Common myeloid progenitor, CD34-positive (primary cell): Measurements from ENCODE around the gene EMCN.

Experiments
- CTCF ChIA-PET: fragments of 350-600 bp; sonication (Branson Sonifier 250); formaldehyde crosslinking; loops from one replicate; lab custom pipeline; 2021; ENCODE audit warnings: antibody characterized with exemption; lab: Charles Lee
- POLR2A ChIA-PET: fragments of 350-600 bp; sonication (Branson Sonifier 250); formaldehyde crosslinking; loops from one replicate; lab custom pipeline; 2021; ENCODE audit warnings: antibody characterized with exemption; lab: Charles Lee
- DNase-seq, 3 donors: peaks; one replicate each; pipeline versions ENCODE4 v3.0.0 to v3.0.0-alpha.2; 2013
- H3K27ac ChIP-seq, 2 experiments: 1 replicate in 1 of 2; 2 replicates in 1 of 2; pipeline ENCODE4 v1.7.0; 2013; ENCODE audit warnings: inconsistent platforms in 2 of 2, low read length in 2 of 2, mild to moderate bottlenecking in 2 of 2, low read depth in 1 of 2, moderate library complexity in 1 of 2; ENCODE audit not compliant: severe bottlenecking in 2 of 2, insufficient read depth in 1 of 2, poor library complexity in 1 of 2
- H3K27me3 ChIP-seq, 5 experiments: replicated peaks in 2 of 5; 1 replicate in 3 of 5; 2 replicates in 2 of 5; pipeline versions ENCODE4 v1.6.1 to v1.7.0; 2013; ENCODE audit warnings: low read length in 4 of 5, mild to moderate bottlenecking in 2 of 5, moderate library complexity in 2 of 5, inconsistent platforms in 1 of 5; ENCODE audit not compliant: insufficient read depth in 5 of 5, control insufficient read depth in 4 of 5
- H3K36me3 ChIP-seq, 4 experiments: 1 replicate in 2 of 4; 2 replicates in 2 of 4; pipeline versions ENCODE4 v1.6.1 to v1.7.0; 2013; ENCODE audit warnings: low read length in 3 of 4, control low read depth in 1 of 4, mild to moderate bottlenecking in 1 of 4; ENCODE audit not compliant: control insufficient read depth in 4 of 4, insufficient read depth in 4 of 4
- H3K4me1 ChIP-seq, 4 experiments: 1 replicate in 3 of 4; 2 replicates in 1 of 4; pipeline versions ENCODE4 v1.6.1 to v1.7.1; 2013; ENCODE audit warnings: low read length in 3 of 4, mild to moderate bottlenecking in 3 of 4, control low read depth in 1 of 4, inconsistent platforms in 1 of 4, moderate library complexity in 1 of 4; ENCODE audit not compliant: control insufficient read depth in 4 of 4, insufficient read depth in 4 of 4; ENCODE audit errors: control extremely low read depth in 1 of 4
- H3K4me3 ChIP-seq, 7 experiments: 1 replicate in 4 of 7; 2 replicates in 3 of 7; pipeline versions ENCODE4 v1.5.1 to v1.7.0; 2013; ENCODE audit warnings: mild to moderate bottlenecking in 7 of 7, low read length in 6 of 7, moderate library complexity in 6 of 7, inconsistent platforms in 2 of 7, low read depth in 2 of 7, control low read depth in 1 of 7; ENCODE audit not compliant: insufficient read depth in 4 of 7, control insufficient read depth in 1 of 7; ENCODE audit errors: extremely low read depth in 1 of 7
- H3K9me3 ChIP-seq, 5 experiments: 1 replicate in 4 of 5; 2 replicates in 1 of 5; pipeline versions ENCODE4 v1.6.1 to v1.7.1; 2013; ENCODE audit warnings: low read length in 4 of 5, mild to moderate bottlenecking in 2 of 5, inconsistent platforms in 1 of 5, low read depth in 1 of 5, moderate library complexity in 1 of 5; ENCODE audit not compliant: control insufficient read depth in 4 of 5, insufficient read depth in 2 of 5; ENCODE audit errors: control extremely low read depth in 1 of 5
- WGBS: methylation state at CpG from one replicate; pipeline ENCODE4 v1.1.5; 2013; ENCODE audit not compliant: insufficient coverage; 5-methylcytosine and 5-hydroxymethylcytosine counted together

Gene EMCN

DNA sequence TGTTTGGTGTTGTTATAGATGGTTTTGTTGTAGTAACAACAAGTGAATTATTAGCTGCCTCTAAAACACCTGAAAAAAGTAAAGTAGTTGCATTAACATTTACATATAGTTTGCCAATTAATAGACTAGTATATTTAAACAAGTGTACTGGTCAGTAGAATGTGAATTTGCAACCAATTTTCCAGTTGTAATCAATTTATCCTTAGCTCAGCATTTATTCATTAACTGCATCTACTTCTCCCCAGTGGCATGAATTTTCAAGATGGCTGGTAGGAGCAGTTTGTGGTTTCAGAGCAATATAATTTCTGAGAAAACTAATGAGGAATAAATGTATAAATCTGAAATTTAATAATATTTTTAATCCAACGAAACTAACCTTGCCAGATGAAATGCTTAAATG, 37.9 kb downstream of the EMCN start:
- Histone ChIP-seq H3K36me3 (peaks cover 0 to 7% (median 2%) of the 10 kb centered on the region in 4 experiments), H3K4me3 (no peak overlapping the region), H3K9me3 (no peaks in the 10 kb centered on the region), H3K4me1 (no peaks in the 10 kb centered on the region), H3K27me3 (no peaks in the 10 kb centered on the region), H3K27ac (no peak overlapping the region)
- no peak for DNase-seq
- POLR2A ChIA-PET, result no interaction called here
- no CpG with 5 or more reads among the region's 1 CpG for WGBS
- CTCF ChIA-PET, result no interaction called here

DNA sequence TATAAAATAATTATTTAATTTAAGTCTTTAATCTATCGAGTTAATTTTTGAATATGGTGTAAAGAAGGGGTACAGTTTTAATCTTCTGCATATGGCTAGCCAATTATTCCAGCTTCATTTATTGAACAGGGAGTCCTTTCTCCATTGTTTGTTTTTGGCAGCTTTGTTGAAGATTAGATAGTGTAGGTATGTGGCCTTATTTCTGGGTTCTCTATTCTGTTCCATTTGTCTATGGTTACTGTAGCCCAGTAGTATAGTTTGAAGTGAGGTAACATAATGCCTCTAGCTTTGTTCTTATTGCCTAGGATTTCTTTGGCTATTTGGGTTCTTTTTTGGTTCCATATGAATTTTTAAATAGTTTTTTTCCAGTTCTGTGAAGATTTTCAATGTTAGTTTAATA, 48.3 kb downstream of the EMCN start:
- H3K36me3 ChIP-seq, result peaks cover 0 to 18% (median 0%) of the 10 kb centered on the region in 4 experiments
- ChIA-PET POLR2A (no interaction called here), CTCF (no interaction called here)
- WGBS, result no CpG with 5 or more reads among the region's 1 CpG
- no peak overlapping the region for H3K27ac ChIP-seq
- H3K4me1 ChIP-seq, result peaks cover 0 to 5% (median 2%) of the 10 kb centered on the region in 4 experiments
- no peak for DNase-seq
- peaks cover 0 to 4% (median 0%) of the 10 kb centered on the region in 5 experiments for H3K9me3 ChIP-seq
- no peak overlapping the region for H3K4me3 ChIP-seq
- no peaks in the 10 kb centered on the region for H3K27me3 ChIP-seq

DNA sequence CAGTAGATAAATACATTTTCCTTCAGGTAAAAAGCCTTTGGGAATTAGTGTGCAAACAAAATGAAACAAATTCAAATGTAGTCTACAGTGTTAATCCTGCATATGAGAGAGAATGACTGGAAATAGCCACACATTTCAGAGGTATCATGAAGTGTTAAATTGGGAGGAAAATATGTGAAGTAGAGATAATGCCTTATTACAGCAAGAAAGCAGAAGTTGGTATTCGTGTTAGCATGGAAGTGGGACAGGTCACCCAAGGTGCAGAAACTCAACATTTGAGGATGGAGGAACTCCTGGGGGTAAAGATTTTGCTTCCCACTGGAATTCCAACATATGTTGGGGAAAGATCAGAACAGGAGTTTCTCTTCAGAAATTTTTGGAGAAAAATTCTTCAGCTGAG, 51.3 kb downstream of the EMCN start:
- 0% methylated on average over 1 of the region's 1 CpG for WGBS
- H3K9me3 ChIP-seq, result peaks cover 0 to 4% (median 0%) of the 10 kb centered on the region in 5 experiments
- peaks cover 0 to 5% (median 2%) of the 10 kb centered on the region in 4 experiments for H3K4me1 ChIP-seq
- POLR2A ChIA-PET, result no interaction called here
- CTCF ChIA-PET, result no interaction called here
- peak overlapping the region in 1 of 7 experiments; percentile 15 for H3K4me3 ChIP-seq
- H3K27ac ChIP-seq, result no peak overlapping the region
- no peaks in the 10 kb centered on the region for H3K27me3 ChIP-seq
- DNase-seq, result peak in 2 of 3 donors; percentile 41 to 66
- peaks cover 0 to 19% (median 2%) of the 10 kb centered on the region in 4 experiments for H3K36me3 ChIP-seq

DNA sequence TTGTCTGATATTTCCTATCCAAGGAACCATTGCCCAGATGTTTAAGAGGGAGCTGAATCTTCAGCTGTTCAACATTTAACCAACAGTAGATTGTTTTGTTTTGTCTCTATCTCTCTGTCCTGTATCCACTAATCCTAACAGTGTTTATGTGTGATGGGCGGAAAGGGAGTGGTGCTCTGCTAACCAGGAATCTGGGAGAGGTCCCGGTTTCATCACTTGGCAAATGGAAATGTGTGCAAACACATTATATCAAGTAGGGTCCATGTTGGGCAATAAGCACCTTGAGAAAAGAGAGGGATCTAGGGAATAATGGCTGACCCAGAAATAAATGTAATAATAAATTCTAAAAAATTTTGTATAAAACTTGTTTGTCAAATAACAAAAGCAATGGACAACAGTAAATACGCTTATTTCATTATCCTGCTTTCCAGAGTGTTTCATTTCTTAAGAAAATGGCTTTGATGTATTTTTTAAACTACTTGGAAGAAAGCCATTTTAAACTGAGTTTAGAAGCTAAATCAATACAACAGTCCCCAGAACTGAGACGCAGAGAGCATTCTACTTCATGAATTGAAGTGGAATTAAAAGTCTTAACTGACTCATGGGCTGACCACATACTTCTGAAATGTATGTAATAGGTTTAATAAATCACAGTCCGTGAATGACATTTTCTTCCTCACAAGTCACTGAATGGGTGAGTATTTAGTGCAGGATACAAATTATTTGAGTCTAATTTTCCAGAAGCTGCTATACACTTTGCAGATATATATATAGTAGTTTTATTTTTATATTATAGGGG, 55.8 kb downstream of the EMCN start:
- WGBS, result no CpG with 5 or more reads among the region's 5 CpGs
- peaks cover 0 to 27% (median 2%) of the 10 kb centered on the region in 4 experiments for H3K36me3 ChIP-seq
- no peak overlapping the region for H3K4me3 ChIP-seq
- peaks cover 5 to 10% (median 8%) of the 10 kb centered on the region in 4 experiments for H3K4me1 ChIP-seq
- POLR2A ChIA-PET, result no interaction called here
- CTCF ChIA-PET, result no interaction called here
- no peak for DNase-seq
- peaks cover 0 to 7% (median 0%) of the 10 kb centered on the region in 5 experiments for H3K9me3 ChIP-seq
- no peak overlapping the region for H3K27ac ChIP-seq
- no peaks in the 10 kb centered on the region for H3K27me3 ChIP-seq

- POLR2A ChIA-PET, result no interaction called here
Observed at GRCh38 chr4:100450449-100450848, 67.4 kb downstream of the EMCN start.

DNA sequence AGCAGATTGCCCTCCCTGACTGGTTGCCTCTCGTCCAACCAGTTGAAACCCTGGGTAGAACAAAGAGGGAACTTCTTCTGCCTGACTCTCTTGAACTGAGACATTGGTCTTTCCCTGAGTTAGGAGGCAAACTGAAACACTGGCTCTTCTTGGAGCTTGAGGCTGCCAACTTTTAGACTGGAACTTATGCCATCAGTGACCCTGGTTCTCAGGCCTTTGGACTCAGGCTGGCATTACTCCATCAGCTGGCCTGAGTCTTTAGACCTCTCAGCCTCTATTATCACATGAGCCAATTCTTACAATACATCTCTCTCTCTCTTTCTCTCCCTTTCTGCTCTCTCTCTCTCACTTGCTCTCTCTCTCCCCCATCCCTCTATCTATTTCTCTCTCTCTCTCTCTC, 86.4 kb downstream of the EMCN start:
- WGBS, result 100% methylated on average over 1 of the region's 1 CpG
- H3K27ac ChIP-seq, result no peak overlapping the region
- POLR2A ChIA-PET, result no interaction called here

More at GRCh38 chr4:100450449-100450848, 67.4 kb downstream of the EMCN start:
- H3K4me3 ChIP-seq, result no peak overlapping the region
- H3K4me1 ChIP-seq, result no peaks in the 10 kb centered on the region
- no peaks in the 10 kb centered on the region for H3K27me3 ChIP-seq
- no peak for DNase-seq
- CTCF ChIA-PET, result no interaction called here
- no peaks in the 10 kb centered on the region for H3K9me3 ChIP-seq
- WGBS, result no CpG with 5 or more reads among the region's 2 CpGs
- peaks cover 0 to 9% (median 0%) of the 10 kb centered on the region in 4 experiments for H3K36me3 ChIP-seq
- no peak overlapping the region for H3K27ac ChIP-seq

DNA sequence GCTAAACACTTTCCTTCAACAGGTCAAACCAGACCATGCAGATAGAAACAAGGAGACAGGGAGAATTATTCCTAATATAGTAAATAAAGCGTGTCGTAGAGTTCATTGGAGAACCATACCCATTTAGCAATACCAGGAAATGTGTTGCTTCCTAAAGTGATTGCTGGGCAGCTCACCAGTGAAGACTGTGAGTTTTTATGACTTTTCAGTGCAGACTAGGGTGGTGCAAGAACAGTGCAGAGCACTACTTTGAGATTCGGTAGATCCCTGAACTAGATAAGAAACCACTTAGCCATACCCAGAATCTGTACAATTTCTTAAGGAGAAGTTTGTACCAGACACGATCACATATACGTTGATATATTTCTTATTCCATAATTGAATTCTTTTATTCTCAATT, 87.4 kb downstream of the EMCN start:
- H3K27me3 ChIP-seq, result no peaks in the 10 kb centered on the region
- no peaks in the 10 kb centered on the region for H3K36me3 ChIP-seq
- no CpG with 5 or more reads among the region's 5 CpGs for WGBS
- POLR2A ChIA-PET, result no interaction called here
- H3K9me3 ChIP-seq, result peaks cover 0 to 4% (median 0%) of the 10 kb centered on the region in 5 experiments
- peaks cover 0 to 10% (median 3%) of the 10 kb centered on the region in 4 experiments for H3K4me1 ChIP-seq
- CTCF ChIA-PET, result no interaction called here
- peak in 2 of 3 donors; percentile 1 to 8 for DNase-seq
- no peak overlapping the region for H3K27ac ChIP-seq
- H3K4me3 ChIP-seq, result peak overlapping the region in 2 of 7 experiments; percentile 7 to 20

More for the DNA sequence above, 86.4 kb downstream of the EMCN start:
- DNase-seq, result no peak
- Histone ChIP-seq H3K9me3 (peaks cover 0 to 5% (median 0%) of the 10 kb centered on the region in 5 experiments), H3K4me1 (peaks cover 0 to 10% (median 3%) of the 10 kb centered on the region in 4 experiments), H3K36me3 (no peaks in the 10 kb centered on the region), H3K27me3 (no peaks in the 10 kb centered on the region), H3K4me3 (no peak overlapping the region)
- CTCF ChIA-PET, result interaction anchor here (1.4 kb wide), 1 partner anchor 37 kb away, joined by 3 read pairs; no protein-coding TSS in a partner anchor
